ENCODE results near the gene ANKS1A. TPM values are rescaled to one million over a fixed set of nuclear protein-coding genes. Genes with fewer than 3 reads are reported as not detected.

The ANKS1A gene
- total RNA-seq, 2 experiments from 2014 or later, result 7.2 to 7.7 TPM

DNA sequence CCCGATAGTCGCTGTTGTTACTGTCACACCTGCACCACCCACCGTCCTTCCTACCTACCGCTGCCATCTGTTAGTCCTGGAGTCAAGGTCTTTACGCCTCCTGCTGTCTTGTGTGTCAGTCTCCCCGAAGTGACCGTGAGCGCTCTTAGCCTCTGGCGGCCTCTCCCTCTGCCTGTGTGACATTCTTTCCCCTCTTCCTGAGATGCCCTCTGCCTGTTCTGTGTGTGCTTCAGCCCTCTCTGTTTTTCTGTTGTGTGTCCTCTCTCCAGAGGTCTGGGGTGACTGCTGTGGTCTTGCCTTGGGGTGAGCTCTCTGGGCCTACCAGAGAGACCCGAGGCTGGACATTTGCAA lies 197.2 kb downstream of the ANKS1A start:
- no peak overlapping the region for H3K4me3 Mint-ChIP-seq
- intact Hi-C loops (cut with micrococcal nuclease), result no loop called here
- peaks cover 25% of the 10 kb centered on the region for H3K36me3 Mint-ChIP-seq
- no peak for DNase-seq
- H3K4me1 Mint-ChIP-seq (ENCODE audit: low read depth), result no peaks in the 10 kb centered on the region
- no peak overlapping the region for H3K27ac Mint-ChIP-seq
- no peaks in the 10 kb centered on the region for H3K27me3 Mint-ChIP-seq
- no peaks in the 10 kb centered on the region for H3K9me3 Mint-ChIP-seq
- CTCF ChIA-PET, result no interaction called here
- POLR2A ChIA-PET, result no interaction called here

DNA sequence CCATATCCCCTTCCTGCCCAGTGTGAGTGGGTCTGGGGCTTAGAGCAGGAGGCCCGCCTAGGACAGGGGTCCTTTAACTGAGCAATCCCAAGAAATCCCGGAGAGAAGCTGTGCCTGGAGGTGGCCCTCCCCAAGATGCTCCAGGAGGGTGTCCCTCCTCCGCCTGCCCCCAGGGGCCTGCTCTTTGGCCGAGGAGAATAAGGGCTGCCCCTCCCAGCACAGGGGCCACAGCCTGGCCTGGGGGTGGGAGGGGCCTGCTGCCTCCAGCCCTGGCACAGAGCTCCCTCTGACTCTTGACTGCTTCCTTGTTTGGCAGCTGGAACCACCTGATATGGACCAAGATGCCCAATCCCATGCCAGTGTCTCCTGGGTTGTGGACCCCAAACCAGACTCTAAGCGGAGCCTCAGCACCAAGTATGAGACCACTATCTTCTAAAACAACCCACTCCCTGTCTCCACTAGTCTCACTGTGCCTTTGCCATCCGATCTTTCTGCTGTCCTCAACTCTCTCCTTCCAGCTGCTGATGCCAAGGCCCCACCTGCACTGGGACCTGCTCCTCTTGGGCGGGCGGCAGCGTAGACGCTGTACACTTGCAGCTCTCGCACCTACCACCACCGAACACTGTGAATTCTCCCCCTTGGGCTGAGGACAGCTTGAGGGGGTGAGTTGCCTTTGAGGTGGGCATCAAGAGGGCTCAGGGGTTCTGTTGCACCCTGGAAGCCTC lies 197.7 kb downstream of the ANKS1A start:
- ChIA-PET CTCF (no interaction called here), POLR2A (no interaction called here)
- H3K4me1 Mint-ChIP-seq (ENCODE audit: low read depth), result no peaks in the 10 kb centered on the region
- H3K36me3 Mint-ChIP-seq, result peaks cover 25% of the 10 kb centered on the region
- H3K9me3 Mint-ChIP-seq, result no peaks in the 10 kb centered on the region
- no peaks in the 10 kb centered on the region for H3K27me3 Mint-ChIP-seq
- DNase-seq, result no peak
- no peak overlapping the region for H3K27ac Mint-ChIP-seq
- intact Hi-C loops (cut with micrococcal nuclease), result no loop called here
- no peak overlapping the region for H3K4me3 Mint-ChIP-seq

DNA sequence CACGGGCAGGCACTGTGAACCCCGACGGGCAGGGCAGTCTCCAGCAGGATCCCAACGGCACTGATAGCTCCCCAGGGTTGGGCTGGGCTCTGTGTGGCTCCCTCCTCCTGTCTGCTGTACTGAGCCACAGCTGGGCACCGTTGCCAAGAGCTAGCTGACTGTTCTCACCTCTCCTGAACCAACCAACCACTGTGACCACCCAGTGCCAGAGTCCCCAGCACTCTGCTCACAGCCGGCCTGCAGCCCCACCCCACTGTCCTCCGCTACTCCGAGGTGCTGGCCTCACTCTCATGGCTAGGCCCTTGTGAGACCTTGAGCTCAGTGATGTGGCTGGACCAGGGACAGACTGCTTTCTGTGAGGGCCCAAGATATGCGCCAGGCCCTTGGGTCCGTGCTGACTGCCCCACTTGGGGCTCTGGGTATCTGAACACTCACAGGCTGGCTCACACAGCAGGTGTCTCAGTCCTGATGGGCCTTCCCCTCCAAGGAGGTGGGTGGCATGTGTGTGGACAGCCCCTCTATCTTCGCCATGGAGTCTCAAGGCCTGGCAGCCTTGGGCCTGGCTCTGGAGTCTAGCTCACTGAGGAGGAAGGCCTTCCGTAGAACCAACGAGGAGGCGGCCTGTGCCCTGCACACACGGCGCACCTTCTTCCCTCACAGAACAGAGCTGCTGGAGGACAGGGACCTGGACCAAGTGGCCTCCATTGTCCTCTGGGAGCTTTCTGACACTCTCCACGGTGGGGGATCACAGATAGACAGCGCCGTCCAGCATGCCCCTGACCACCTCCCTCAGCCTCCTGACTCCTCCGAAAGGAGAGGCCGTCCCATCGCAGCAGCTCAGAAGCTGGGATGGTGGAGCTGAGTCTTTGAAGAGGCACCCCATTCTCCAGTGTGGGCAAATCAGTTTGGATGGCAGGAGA lies 198.6 kb downstream of the ANKS1A start:
- Mint-ChIP-seq H3K4me1 (ENCODE audit: low read depth) (no peaks in the 10 kb centered on the region), H3K9me3 (no peaks in the 10 kb centered on the region), H3K4me3 (no peak overlapping the region), H3K36me3 (peaks cover 25% of the 10 kb centered on the region), H3K27ac (no peak overlapping the region), H3K27me3 (no peaks in the 10 kb centered on the region)
- ChIA-PET CTCF (no interaction called here), POLR2A (no interaction called here)
- DNase-seq, result no peak
- intact Hi-C loops (cut with micrococcal nuclease), result no loop called here

DNA sequence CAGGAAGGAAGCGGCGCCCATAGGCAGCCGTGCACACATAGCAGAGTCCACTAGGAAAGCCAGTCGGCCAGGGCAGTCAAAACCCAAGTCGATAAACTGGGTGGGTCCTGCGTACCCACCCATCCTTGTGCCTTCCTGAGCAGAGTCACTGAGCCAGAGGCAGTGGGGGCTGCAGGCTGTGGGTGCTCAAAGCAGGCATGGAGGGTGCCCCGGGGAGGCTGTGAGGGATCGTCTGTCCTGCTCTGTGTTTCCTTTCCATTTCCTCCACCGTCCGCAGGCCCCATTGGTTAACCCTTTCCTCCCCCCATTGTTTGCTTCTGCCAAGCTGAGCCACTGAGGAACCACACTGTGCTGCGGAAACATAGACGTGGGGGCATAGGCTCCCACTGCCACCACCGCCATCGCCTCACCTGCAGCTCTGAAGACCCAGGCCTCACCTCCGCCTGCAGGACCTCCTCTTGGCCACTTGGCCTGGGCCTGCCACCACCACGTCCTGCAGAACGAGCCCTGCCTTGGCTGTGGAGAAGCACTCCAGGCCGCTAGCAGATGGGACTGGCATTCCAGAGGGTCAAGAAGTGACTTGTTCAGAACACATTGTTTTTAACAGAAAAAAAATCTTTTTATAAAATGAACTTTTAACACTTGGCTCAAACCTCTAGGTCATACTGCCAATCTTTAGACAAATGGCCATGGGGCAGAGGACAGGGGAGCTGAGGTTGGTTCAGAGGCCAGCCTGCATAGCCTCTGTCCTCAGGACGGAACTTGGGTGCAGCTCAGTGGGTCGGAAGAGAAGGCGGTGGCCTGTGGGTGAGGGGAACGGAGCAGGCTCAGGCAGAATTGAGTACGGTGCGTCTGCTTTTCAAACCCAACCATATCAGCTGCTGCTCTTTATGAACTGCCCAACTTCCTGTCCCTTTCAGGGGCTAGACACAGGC lies 199.5 kb downstream of the ANKS1A start:
- CTCF ChIA-PET, result no interaction called here
- POLR2A ChIA-PET, result no interaction called here

DNA sequence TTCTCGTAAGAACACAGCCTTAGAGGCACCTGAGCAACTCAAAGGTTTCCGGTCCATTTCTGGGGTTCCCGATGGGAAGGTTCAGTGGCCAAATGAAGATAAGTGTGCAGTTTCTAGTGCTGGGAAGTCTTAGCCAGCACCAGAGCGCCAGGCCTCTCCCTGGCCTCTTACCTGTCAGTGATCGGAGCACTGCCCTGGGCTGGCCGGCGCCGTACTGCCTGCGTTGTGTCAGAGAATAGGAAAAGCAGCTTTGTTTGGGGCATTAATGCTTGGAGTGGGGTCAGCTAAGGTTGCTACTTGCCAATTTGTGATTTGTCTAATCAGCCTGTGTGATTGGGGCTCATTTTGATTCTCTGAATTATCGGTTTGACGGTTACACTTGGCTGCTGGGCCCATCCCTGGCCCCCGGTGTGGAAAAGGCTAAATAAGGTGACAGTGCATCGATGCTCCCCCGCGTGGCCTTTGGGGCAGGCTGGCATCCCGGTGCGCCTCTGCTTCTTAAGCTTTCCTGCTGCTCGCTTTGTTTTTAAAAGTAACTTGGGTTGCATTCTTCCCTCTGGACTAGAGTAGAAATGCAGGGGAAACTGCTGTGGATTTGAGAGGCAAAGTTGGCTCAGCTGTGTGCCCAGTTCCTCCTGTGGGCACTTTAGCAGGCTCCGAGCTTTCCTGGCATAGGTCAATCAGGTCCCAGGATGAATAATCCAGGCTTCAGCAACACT lies 200.3 kb downstream of the ANKS1A start:
- peaks cover 19% of the 10 kb centered on the region for H3K36me3 Mint-ChIP-seq
- H3K27ac Mint-ChIP-seq, result no peak overlapping the region
- H3K27me3 Mint-ChIP-seq, result no peaks in the 10 kb centered on the region
- intact Hi-C loops (cut with micrococcal nuclease), result no loop called here
- DNase-seq, result no peak
- ChIA-PET CTCF (no interaction called here), POLR2A (no interaction called here)
- H3K4me3 Mint-ChIP-seq, result no peak overlapping the region
- H3K9me3 Mint-ChIP-seq, result no peaks in the 10 kb centered on the region
- no peaks in the 10 kb centered on the region for H3K4me1 Mint-ChIP-seq (ENCODE audit: low read depth)

More for the DNA sequence above, 199.5 kb downstream of the ANKS1A start:
- peaks cover 23% of the 10 kb centered on the region for H3K36me3 Mint-ChIP-seq
- no peaks in the 10 kb centered on the region for H3K9me3 Mint-ChIP-seq
- DNase-seq, result no peak
- intact Hi-C loops (cut with micrococcal nuclease), result no loop called here
- H3K27me3 Mint-ChIP-seq, result no peaks in the 10 kb centered on the region
- H3K4me3 Mint-ChIP-seq, result no peak overlapping the region
- no peaks in the 10 kb centered on the region for H3K4me1 Mint-ChIP-seq (ENCODE audit: low read depth)
- no peak overlapping the region for H3K27ac Mint-ChIP-seq

DNA sequence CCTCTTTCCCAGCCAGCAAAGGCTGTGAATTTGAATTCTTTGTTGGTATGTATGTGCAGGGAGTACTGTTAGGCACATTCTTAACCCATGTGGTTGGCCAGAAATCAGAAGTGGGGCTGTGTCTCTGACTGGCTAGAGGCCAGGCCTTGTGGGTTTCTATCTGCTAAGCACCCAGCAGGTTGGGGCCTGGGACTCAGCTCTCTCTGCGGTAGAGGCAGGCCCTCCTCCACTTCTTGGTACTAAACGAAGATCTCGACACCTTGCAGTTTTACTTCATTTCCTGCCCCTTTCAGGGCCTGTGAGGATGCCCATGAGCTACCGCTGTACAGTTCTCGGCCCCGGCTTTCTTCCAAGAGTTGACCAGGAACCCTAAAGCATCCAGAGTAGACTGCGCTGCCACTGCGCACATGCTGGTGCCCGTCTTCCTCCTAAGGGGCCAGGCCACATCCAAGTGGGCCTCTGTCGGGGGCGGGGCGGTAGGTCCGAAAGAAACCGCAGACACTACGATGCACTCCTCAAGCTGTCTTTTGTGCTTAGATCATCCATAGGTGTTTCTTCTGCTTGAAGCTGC lies 201.0 kb downstream of the ANKS1A start:
- DNase-seq, result no peak
- Mint-ChIP-seq H3K4me1 (ENCODE audit: low read depth) (no peaks in the 10 kb centered on the region), H3K9me3 (no peaks in the 10 kb centered on the region), H3K4me3 (no peak overlapping the region), H3K36me3 (peaks cover 18% of the 10 kb centered on the region), H3K27ac (no peak overlapping the region), H3K27me3 (no peaks in the 10 kb centered on the region)
- ChIA-PET CTCF (no interaction called here), POLR2A (no interaction called here)
- intact Hi-C loops (cut with micrococcal nuclease), result no loop called here

DNA sequence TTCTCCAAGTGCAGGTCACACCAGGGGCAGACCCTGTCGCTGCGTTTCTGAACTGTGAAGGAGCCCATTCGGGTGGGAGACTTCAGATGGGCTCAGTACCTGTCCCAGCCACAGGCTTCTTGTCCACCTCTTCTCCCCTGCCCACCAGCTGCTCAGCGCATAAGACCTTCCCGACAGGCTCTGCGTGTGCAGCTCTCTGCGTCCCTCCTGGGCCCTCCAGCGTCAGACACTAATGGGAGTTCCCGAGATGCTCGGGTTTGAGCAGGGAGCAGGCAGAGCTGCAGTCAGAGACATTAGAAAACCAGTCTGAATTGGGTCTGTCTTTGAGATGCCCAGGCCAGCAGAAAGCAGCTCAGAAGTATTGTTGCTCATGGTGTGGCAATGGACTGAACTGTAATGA lies 201.7 kb downstream of the ANKS1A start:
- H3K27me3 Mint-ChIP-seq, result no peaks in the 10 kb centered on the region
- H3K36me3 Mint-ChIP-seq, result peaks cover 16% of the 10 kb centered on the region
- no peak for DNase-seq
- ChIA-PET CTCF (no interaction called here), POLR2A (interaction anchor here (0.6 kb wide), 1 partner anchor 534 kb away, joined by 3 read pairs; no protein-coding TSS in a partner anchor)
- H3K4me1 Mint-ChIP-seq (ENCODE audit: low read depth), result no peaks in the 10 kb centered on the region
- H3K9me3 Mint-ChIP-seq, result no peaks in the 10 kb centered on the region
- H3K4me3 Mint-ChIP-seq, result no peak overlapping the region
- no peak overlapping the region for H3K27ac Mint-ChIP-seq
- intact Hi-C loops (cut with micrococcal nuclease), result no loop called here

DNA sequence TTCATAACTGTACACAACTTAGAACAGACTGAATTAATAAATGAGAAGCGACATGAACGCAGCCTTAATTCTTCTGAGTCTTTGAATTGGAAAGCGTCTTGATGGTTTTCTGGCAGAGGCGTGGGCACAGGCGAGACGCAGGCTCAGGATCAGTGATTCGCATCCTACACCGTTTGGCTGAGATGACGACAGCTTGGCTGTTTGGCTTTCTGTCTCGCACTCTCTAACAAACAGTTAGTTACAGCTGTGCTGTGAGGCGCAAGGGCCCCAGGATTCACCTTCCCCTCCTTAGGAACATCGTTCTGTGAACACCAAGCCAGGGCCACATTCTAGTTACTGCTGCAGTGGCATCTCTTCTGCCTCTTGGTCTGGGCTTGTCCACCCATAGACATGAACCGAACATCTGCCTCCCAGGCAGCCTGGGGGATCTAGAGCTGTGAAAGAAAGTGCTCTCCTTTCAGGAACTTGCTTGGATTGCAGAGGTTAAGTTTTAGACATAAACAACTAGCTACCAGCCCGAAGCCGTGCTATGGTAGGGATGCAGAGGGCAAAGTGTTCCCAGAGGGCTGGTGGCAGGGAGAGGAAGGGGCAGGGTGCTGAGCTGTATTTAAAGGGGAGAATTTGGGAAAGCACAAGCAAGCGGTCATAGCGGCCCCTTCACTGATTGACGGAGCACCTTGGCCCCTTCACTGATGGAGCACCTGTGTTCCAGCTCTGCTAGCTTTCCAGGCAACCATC lies 202.5 kb downstream of the ANKS1A start:
- no peak overlapping the region for H3K27ac Mint-ChIP-seq
- DNase-seq, result no peak
- ChIA-PET POLR2A (interaction anchor here (0.6 kb wide), 1 partner anchor 535 kb away, joined by 3 read pairs; no protein-coding TSS in a partner anchor), CTCF (interaction anchor here (2.7 kb wide), 1 partner anchor 114 kb away, joined by 12 read pairs; no protein-coding TSS in a partner anchor)
- H3K4me3 Mint-ChIP-seq, result no peak overlapping the region
- H3K27me3 Mint-ChIP-seq, result no peaks in the 10 kb centered on the region
- no peaks in the 10 kb centered on the region for H3K4me1 Mint-ChIP-seq (ENCODE audit: low read depth)
- intact Hi-C loops (cut with micrococcal nuclease), result no loop called here
- peaks cover 16% of the 10 kb centered on the region for H3K36me3 Mint-ChIP-seq
- no peaks in the 10 kb centered on the region for H3K9me3 Mint-ChIP-seq

DNA sequence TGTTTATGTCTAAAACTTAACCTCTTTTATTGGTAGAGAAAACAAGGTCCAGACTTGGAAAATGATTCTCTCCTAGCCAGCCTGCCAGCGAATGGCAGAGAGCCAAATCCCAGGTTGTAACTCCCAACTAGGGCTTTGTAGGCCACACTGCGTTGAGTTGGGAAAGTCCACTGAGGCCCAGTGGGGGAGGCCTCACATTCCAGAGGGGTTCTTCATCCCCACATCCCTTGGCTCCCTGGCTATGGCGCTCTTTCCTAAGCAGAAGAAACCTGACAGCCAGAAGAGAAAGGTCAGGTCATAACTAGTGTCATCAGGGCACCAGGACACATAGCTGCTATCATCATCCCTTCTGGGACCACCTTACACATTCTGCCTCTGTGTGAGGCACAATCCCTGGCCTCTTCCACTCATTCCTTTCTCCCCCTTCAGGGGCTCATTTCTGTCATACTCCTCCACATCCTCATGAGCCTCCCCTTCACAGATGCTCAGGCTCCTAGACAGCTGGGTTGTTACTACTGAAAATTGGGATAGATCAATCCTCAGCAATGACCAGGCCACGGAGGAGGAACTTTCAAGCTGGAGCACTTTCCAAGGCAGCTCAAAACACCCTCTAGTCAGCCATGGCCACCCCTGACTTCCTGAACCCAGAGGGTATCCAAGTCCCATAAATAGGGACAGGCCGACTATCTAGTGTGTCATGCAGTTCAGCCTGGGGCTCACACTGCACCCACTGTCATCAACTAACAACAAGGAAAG lies 203.5 kb downstream of the ANKS1A start:
- H3K9me3 Mint-ChIP-seq, result no peaks in the 10 kb centered on the region
- ChIA-PET POLR2A (no interaction called here), CTCF (interaction anchor here (1.3 to 2.7 kb wide), 3 partner anchors 47 to 113 kb away, joined by 4 to 12 read pairs (median 4); no protein-coding TSS in a partner anchor)
- no peaks in the 10 kb centered on the region for H3K4me1 Mint-ChIP-seq (ENCODE audit: low read depth)
- H3K4me3 Mint-ChIP-seq, result no peak overlapping the region
- peaks cover 12% of the 10 kb centered on the region for H3K36me3 Mint-ChIP-seq
- no peak for DNase-seq
- no peaks in the 10 kb centered on the region for H3K27me3 Mint-ChIP-seq
- no peak overlapping the region for H3K27ac Mint-ChIP-seq
- intact Hi-C loops (cut with micrococcal nuclease), result no loop called here

DNA sequence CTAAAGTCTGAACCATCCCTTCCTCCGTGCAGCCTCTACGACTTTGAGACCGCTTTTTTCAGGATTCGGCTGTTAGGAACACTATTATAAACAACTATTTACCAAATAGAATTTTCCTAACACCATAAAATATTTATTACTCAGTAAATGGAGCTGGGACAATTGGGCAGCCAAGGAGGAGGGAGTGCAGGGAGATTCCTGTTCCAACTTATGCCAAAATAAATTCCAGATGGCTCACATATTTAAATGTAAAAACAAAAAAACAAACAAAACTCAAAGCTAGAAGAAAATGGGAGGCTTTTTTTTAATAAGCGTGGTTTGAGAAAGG lies 204.0 kb downstream of the ANKS1A start:
- no peak for DNase-seq
- Mint-ChIP-seq H3K36me3 (peaks cover 7% of the 10 kb centered on the region), H3K4me3 (no peak overlapping the region), H3K9me3 (no peaks in the 10 kb centered on the region), H3K27ac (no peak overlapping the region), H3K27me3 (no peaks in the 10 kb centered on the region), H3K4me1 (ENCODE audit: low read depth) (no peaks in the 10 kb centered on the region)
- intact Hi-C loops (cut with micrococcal nuclease), result no loop called here
- ChIA-PET CTCF (interaction anchor here (0.6 to 2.7 kb wide), 4 partner anchors 46 to 932 kb away, joined by 3 to 12 read pairs (median 4); no protein-coding TSS in a partner anchor), POLR2A (no interaction called here)

Data from activated CD4-positive, alpha-beta memory T cell treated with anti-CD3 and anti-CD28 coated beads for 36 hours (primary cell).